Liver (tissue), 9 donors: ENCODE data around the gene BSND. TPM values are rescaled to one million over a fixed set of nuclear protein-coding genes. Genes with fewer than 3 reads are reported as not detected.

ENCODE experiments used
- DNase-seq: peaks from one replicate; pipeline ENCODE4 v3.0.0-alpha.2; 2017; ENCODE audit warnings: low spot score
- H3K27ac ChIP-seq, 2 donors: one replicate each; pipeline ENCODE4 v1.7.0; 2013; ENCODE audit warnings: inconsistent platforms in 2 of 2, low read length in 2 of 2, control low read depth in 1 of 2, low read depth in 1 of 2, mild to moderate bottlenecking in 1 of 2
- H3K27me3 ChIP-seq, 4 donors: one replicate each; pipeline versions ENCODE4 v1.6.1 to v1.7.0; 2013; ENCODE audit warnings: low read length in 3 of 4, inconsistent platforms in 1 of 4, mild to moderate bottlenecking in 1 of 4, moderate library complexity in 1 of 4; ENCODE audit not compliant: control insufficient read depth in 4 of 4, insufficient read depth in 4 of 4
- H3K36me3 ChIP-seq, 4 donors: one replicate each; pipeline versions ENCODE4 v1.6.1 to v1.7.0; 2013; ENCODE audit warnings: low read length in 3 of 4, mild to moderate bottlenecking in 3 of 4, low read depth in 1 of 4, moderate library complexity in 1 of 4; ENCODE audit not compliant: control insufficient read depth in 4 of 4, insufficient read depth in 3 of 4
- H3K4me1 ChIP-seq, 4 donors: one replicate each; pipeline versions ENCODE4 v1.6.1 to v1.7.0; 2013; ENCODE audit warnings: low read length in 3 of 4, mild to moderate bottlenecking in 3 of 4, moderate library complexity in 1 of 4; ENCODE audit not compliant: control insufficient read depth in 4 of 4, insufficient read depth in 4 of 4
- H3K4me3 ChIP-seq, 3 donors: one replicate each; pipeline versions ENCODE4 v1.6.1 to v1.7.0; 2013; ENCODE audit warnings: low read length in 3 of 3, control low read depth in 1 of 3, low read depth in 1 of 3, mild to moderate bottlenecking in 1 of 3
- H3K9ac ChIP-seq, 2 donors: one replicate each; pipeline ENCODE4 v1.7.0; 2013; ENCODE audit warnings: low read length in 2 of 2, mild to moderate bottlenecking in 2 of 2, moderate library complexity in 2 of 2, control low read depth in 1 of 2, low read depth in 1 of 2
- H3K9me3 ChIP-seq, 4 donors: one replicate each; pipeline versions ENCODE4 v1.6.1 to v1.7.0; 2013; ENCODE audit warnings: low read length in 3 of 4; ENCODE audit not compliant: control insufficient read depth in 4 of 4
- ATF3 ChIP-seq: IDR thresholded peaks from 2 replicates; pipeline ENCODE4 v1.6.1; 2016; ENCODE audit warnings: antibody characterized with exemption
- EGR1 ChIP-seq, 2 donors: IDR thresholded peaks; 2 replicates each; pipeline ENCODE4 v1.6.1; 2016 to 2018; ENCODE audit warnings: antibody characterized with exemption in 2 of 2, low read depth in 2 of 2
- FOXA1 ChIP-seq: IDR thresholded peaks from 2 replicates; pipeline ENCODE4 v1.6.1; 2016; ENCODE audit warnings: antibody characterized with exemption
- FOXA2 ChIP-seq: IDR thresholded peaks from 2 replicates; pipeline ENCODE4 v1.6.1; 2016; ENCODE audit warnings: antibody characterized with exemption
- GABPA ChIP-seq, 2 donors: IDR thresholded peaks in 1 of 2; conservative IDR thresholded peaks in 1 of 2; 2 replicates each; pipeline ENCODE4 v1.6.1; 2016; ENCODE audit warnings: antibody characterized with exemption in 2 of 2, mild to moderate bottlenecking in 1 of 2, moderate library complexity in 1 of 2
- HNF4A ChIP-seq, 2 donors: conservative IDR thresholded peaks; 2 replicates each; pipeline ENCODE4 v1.6.1; 2016; ENCODE audit warnings: antibody characterized with exemption in 2 of 2, mild to moderate bottlenecking in 2 of 2
- JUND ChIP-seq, 2 donors: IDR thresholded peaks; 2 replicates each; pipeline ENCODE4 v1.6.1; 2016; ENCODE audit warnings: antibody characterized with exemption in 2 of 2
- NR2F2 ChIP-seq: IDR thresholded peaks from 2 replicates; pipeline ENCODE4 v1.6.1; 2016; ENCODE audit warnings: antibody characterized with exemption
- RAD21 ChIP-seq, 2 donors: IDR thresholded peaks; 2 replicates each; pipeline ENCODE4 v1.6.1; 2016; ENCODE audit warnings: antibody characterized with exemption in 2 of 2, mild to moderate bottlenecking in 2 of 2
- REST ChIP-seq: IDR thresholded peaks from 2 replicates; pipeline ENCODE4 v1.6.1; 2016; ENCODE audit warnings: antibody characterized with exemption, mild to moderate bottlenecking
- RXRA ChIP-seq, 2 donors: IDR thresholded peaks; 2 replicates each; pipeline ENCODE4 v1.6.1; 2017 to 2018; ENCODE audit warnings: antibody characterized with exemption in 2 of 2, mild to moderate bottlenecking in 1 of 2
- SP1 ChIP-seq: IDR thresholded peaks from 2 replicates; pipeline ENCODE4 v1.6.1; 2018; ENCODE audit warnings: antibody characterized with exemption, mild to moderate bottlenecking
- TAF1 ChIP-seq: conservative IDR thresholded peaks from 2 replicates; pipeline ENCODE4 v1.6.1; 2016; ENCODE audit warnings: antibody characterized with exemption, mild to moderate bottlenecking
- YY1 ChIP-seq: IDR thresholded peaks from 2 replicates; pipeline ENCODE4 v1.6.1; 2016; ENCODE audit warnings: antibody characterized with exemption, mild to moderate bottlenecking
- WGBS: extraction: QIAGEN DNeasy Blood & Tissue Kit; methylation state at CpG from one replicate; pipeline ENCODE4 v1.1.7; 2013; 5-methylcytosine and 5-hydroxymethylcytosine counted together
- polyA plus RNA-seq, 2 donors: library from polyadenylated mRNA; stranded (reverse) in 1 of 2; unstranded in 1 of 2; fragments of 200-250 nt in 1 of 2; fragments of >200 nt in 1 of 2; fragmentation: Nextera tagmentation in 1 of 2; extraction: Ambion mirVana in 1 of 2; gene quantifications; one replicate each; pipeline versions ENCODE4 v1.2.1 to v1.2.3, GENCODE V29; 2013 to 2015
- total RNA-seq, 2 donors: library from RNA; depleted of rRNA; stranded (reverse); fragments of >200 nt; gene quantifications; one replicate each; pipeline ENCODE4 v1.2.3, GENCODE V29; 2014
- TF ChIP-seq, protein P1 (sequence below): IDR thresholded peaks from 2 replicates; pipeline ENCODE4 v1.6.1; 2016; ENCODE audit warnings: antibody characterized with exemption
- TF ChIP-seq, protein P2 (sequence below): IDR thresholded peaks from 2 replicates; pipeline ENCODE4 v1.6.1; 2016; ENCODE audit warnings: antibody characterized with exemption
- donor health status: healthy.
- donor health status: healthy.
- donor health status: healthy.
- donor health status: healthy.
- donor health status: healthy.

BSND gene
- total and polyA plus RNA-seq, 4 donors: 0.14 TPM; not detected in 3

DNA sequence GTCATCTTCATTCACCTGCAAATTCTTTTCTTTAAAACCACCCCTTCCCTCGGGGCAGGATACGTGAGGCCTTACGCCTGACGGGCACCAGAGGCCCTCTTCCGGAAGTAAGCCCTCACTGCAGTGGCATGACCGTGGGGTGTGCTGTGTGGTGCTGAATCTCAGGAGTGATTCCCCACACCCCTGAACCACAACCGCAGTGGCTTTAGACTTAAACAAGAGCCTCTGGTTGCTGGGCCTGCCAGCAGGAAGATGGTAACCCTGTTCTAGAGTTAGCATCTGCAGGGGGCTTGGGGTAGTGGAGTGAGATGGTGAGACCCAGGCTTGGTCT, 12.1 kb downstream of the BSND start:
- Histone ChIP-seq H3K27ac (no peak overlapping the region), H3K4me1 (no peaks in the 10 kb centered on the region), H3K4me3 (no peak overlapping the region), H3K9me3 (no peaks in the 10 kb centered on the region), H3K36me3 (no peaks in the 10 kb centered on the region), H3K9ac (no peak overlapping the region), H3K27me3 (no peaks in the 10 kb centered on the region)
- TF ChIP-seq, protein P1, sequence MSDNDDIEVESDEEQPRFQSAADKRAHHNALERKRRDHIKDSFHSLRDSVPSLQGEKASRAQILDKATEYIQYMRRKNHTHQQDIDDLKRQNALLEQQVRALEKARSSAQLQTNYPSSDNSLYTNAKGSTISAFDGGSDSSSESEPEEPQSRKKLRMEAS: no peak
- no peak for TF ChIP-seq HNF4A (conservative IDR thresholded peaks at IDR 0.05)
- WGBS: 94% methylated on average over 7 of the region's 7 CpGs
- DNase-seq: no peak

DNA sequence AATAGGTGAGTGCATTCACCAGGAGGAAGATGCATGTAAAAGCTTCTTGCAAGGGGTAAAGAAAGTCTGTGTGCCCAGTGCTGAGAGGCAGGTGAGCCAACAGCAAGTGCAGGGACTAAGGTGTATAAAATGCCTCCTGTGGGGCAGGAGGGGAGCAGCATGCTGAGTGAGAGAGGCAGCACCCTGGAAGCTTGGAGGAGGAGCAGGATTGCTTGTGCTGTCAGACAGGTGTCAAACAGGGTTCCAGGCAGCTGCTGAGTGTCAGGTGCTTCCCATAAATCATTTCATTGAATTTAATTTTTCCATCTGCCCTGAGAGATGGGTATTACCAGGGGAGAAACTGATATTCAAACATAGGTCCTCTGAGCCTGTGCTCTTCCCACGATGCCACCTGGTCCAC, 13.9 kb downstream of the BSND start:
- Histone ChIP-seq H3K4me1 (no peaks in the 10 kb centered on the region), H3K9me3 (no peaks in the 10 kb centered on the region), H3K27ac (no peak overlapping the region), H3K27me3 (no peaks in the 10 kb centered on the region), H3K9ac (no peak overlapping the region), H3K36me3 (no peaks in the 10 kb centered on the region), H3K4me3 (no peak overlapping the region)
- 79% methylated on average over 1 of the region's 1 CpG for WGBS
- TF ChIP-seq, protein P2, sequence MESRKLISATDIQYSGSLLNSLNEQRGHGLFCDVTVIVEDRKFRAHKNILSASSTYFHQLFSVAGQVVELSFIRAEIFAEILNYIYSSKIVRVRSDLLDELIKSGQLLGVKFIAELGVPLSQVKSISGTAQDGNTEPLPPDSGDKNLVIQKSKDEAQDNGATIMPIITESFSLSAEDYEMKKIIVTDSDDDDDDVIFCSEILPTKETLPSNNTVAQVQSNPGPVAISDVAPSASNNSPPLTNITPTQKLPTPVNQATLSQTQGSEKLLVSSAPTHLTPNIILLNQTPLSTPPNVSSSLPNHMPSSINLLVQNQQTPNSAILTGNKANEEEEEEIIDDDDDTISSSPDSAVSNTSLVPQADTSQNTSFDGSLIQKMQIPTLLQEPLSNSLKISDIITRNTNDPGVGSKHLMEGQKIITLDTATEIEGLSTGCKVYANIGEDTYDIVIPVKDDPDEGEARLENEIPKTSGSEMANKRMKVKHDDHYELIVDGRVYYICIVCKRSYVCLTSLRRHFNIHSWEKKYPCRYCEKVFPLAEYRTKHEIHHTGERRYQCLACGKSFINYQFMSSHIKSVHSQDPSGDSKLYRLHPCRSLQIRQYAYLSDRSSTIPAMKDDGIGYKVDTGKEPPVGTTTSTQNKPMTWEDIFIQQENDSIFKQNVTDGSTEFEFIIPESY: no peak
- TF ChIP-seq RAD21 (IDR thresholded peaks at IDR 0.05) (no peak), YY1 (no peak), JUND (IDR thresholded peaks at IDR 0.05) (no peak), FOXA1 (no peak), FOXA2 (no peak), EGR1 (IDR thresholded peaks at IDR 0.05; ENCODE audit: low read depth in 2 of 2) (no peak), TAF1 (no peak), REST (no peak)
- no peak for DNase-seq

GRCh38 chr1:55015123-55015522, 16.4 kb downstream of the BSND start:
- Histone ChIP-seq H3K4me1 (no peaks in the 10 kb centered on the region), H3K9me3 (no peaks in the 10 kb centered on the region), H3K9ac (no peak overlapping the region), H3K27ac (no peak overlapping the region), H3K4me3 (no peak overlapping the region), H3K36me3 (no peaks in the 10 kb centered on the region), H3K27me3 (no peaks in the 10 kb centered on the region)
- 93% methylated on average over 5 of the region's 5 CpGs for WGBS
- DNase-seq: no peak
- TF ChIP-seq FOXA1 (no peak), YY1 (no peak), FOXA2 (no peak), SP1 (no peak), TAF1 (no peak), RXRA (IDR thresholded peaks at IDR 0.05) (no peak), JUND (IDR thresholded peaks at IDR 0.05) (no peak), REST (no peak), NR2F2 (no peak), HNF4A (conservative IDR thresholded peaks at IDR 0.05) (no peak), RAD21 (IDR thresholded peaks at IDR 0.05) (no peak), ATF3 (no peak), EGR1 (IDR thresholded peaks at IDR 0.05; ENCODE audit: low read depth in 2 of 2) (no peak), GABPA (IDR thresholded peaks at IDR 0.05 in 1 of 2, conservative IDR thresholded peaks at IDR 0.05 in 1 of 2) (no peak)
- TF ChIP-seq, protein P1: no peak
- TF ChIP-seq, protein P2: no peak
